Measurements from ENCODE around the gene ERFE. TPM values are rescaled to one million over a fixed set of nuclear protein-coding genes. Genes with fewer than 3 reads are reported as not detected.

ERFE gene
- total and polyA plus RNA-seq, 2 of the 13 experiments (the other 11 are each of a cell fraction or from before 2014, with no cell fraction given), result 0.09 TPM; not detected in 1

DNA sequence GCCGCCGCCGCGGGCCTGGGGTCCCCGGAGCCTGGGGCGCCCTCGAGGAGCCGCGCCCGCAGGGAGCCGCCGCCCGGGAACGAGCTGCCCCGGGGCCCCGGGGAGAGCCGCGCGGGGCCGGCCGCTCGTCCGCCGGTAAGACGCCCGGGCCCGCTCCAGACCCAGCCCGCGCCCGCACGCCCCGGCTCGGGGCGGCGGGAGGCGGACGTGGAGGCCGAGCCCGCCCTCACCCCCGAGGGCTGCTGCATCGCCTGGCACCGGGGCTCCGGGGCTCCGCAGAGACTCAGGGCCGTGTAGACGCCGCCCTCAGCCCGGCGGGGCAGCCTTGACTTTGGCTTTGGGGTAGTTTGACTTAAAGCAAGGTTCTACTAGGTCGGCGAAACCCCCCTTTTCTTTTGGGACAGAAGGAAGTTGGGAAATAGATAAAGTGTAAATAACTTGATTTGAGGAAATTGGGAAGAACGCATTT lies 335 bp downstream of the ERFE start:
- BruUV-seq (replicated peaks), result no TSS peak

More for the DNA sequence above, 335 bp downstream of the ERFE start:
- Histone ChIP-seq H3K4me1 (ENCODE audit: insufficient read depth, low read length) (peaks cover 24% of the 10 kb centered on the region), H2AFZ (ENCODE audit: low read length) (no peak overlapping the region), H3K79me2 (ENCODE audit: insufficient read depth, low read length) (no peaks in the 10 kb centered on the region), H3K9ac (ENCODE audit: insufficient read depth, low read depth, low read length) (no peak overlapping the region), H3K4me3 (replicated peaks in 1 of 3; ENCODE audit: insufficient read depth in 1 of 3, low read depth in 2 of 3, low read length in 3 of 3) (peak overlapping the region; percentile 33 to 60 (median 36); a peak in 5 of 6 replicates), H3K9me3 (ENCODE audit: low read length) (no peaks in the 10 kb centered on the region), H3K27ac (ENCODE audit: extremely low read length, insufficient read depth, low read length) (no peak overlapping the region), H4K20me1 (ENCODE audit: insufficient read depth, low read length) (no peaks in the 10 kb centered on the region), H3K4me2 (ENCODE audit: low read depth, low read length) (peak overlapping the region; percentile 81), H3K27me3 (ENCODE audit: control insufficient read depth in 1 of 2, insufficient read depth in 2 of 2, low read length in 2 of 2) (peaks cover 38 to 85% of the 10 kb centered on the region in 2 experiments), H3K36me3 (replicated peaks in 1 of 2; ENCODE audit: control insufficient read depth in 1 of 2, insufficient read depth in 2 of 2, low read length in 2 of 2) (no peaks in the 10 kb centered on the region)
- FAIRE-seq, result no peak
- intact Hi-C loops (cut with micrococcal nuclease; ENCODE audit: unreplicated experiment), result no loop called here
- TF ChIP-seq ZSCAN29 (CRISPR knock-in tag; conservative IDR thresholded peaks at IDR 0.05) (peak; percentile 99), ISX (CRISPR knock-in tag; conservative IDR thresholded peaks at IDR 0.05) (no peak), ZNF296 (CRISPR knock-in tag; conservative IDR thresholded peaks at IDR 0.05) (no peak), RAD21 (CRISPR knock-in tag; IDR thresholded peaks at IDR 0.05) (peak; percentile 6; the same call in 1 of the 2 replicates), ZNF703 (CRISPR knock-in tag; IDR thresholded peaks at IDR 0.05; ENCODE audit: borderline replicate concordance) (no peak), CBX1 (IDR thresholded peaks at IDR 0.05; ENCODE audit: low read depth) (no peak), ZNF777 (CRISPR knock-in tag; IDR thresholded peaks at IDR 0.05) (peak; percentile 51; the same call in 1 of the 2 replicates), ZNF607 (CRISPR knock-in tag; IDR thresholded peaks at IDR 0.05; ENCODE audit: borderline replicate concordance) (no peak), ZNF841 (CRISPR knock-in tag; IDR thresholded peaks at IDR 0.05; ENCODE audit: borderline replicate concordance) (0 out of 2 replicates have a peak, but pooled peaks have one; percentile 6), MAZ (IDR thresholded peaks at IDR 0.05; ENCODE audit: borderline replicate concordance, low read depth, low read length) (no peak), MAZ (CRISPR knock-in tag; IDR thresholded peaks at IDR 0.05; ENCODE audit: low read depth) (0 out of 2 replicates have a peak, but pooled peaks have one; percentile 6), MEF2D (CRISPR knock-in tag; IDR thresholded peaks at IDR 0.05) (no peak)
- TF ChIP-seq, protein P1, sequence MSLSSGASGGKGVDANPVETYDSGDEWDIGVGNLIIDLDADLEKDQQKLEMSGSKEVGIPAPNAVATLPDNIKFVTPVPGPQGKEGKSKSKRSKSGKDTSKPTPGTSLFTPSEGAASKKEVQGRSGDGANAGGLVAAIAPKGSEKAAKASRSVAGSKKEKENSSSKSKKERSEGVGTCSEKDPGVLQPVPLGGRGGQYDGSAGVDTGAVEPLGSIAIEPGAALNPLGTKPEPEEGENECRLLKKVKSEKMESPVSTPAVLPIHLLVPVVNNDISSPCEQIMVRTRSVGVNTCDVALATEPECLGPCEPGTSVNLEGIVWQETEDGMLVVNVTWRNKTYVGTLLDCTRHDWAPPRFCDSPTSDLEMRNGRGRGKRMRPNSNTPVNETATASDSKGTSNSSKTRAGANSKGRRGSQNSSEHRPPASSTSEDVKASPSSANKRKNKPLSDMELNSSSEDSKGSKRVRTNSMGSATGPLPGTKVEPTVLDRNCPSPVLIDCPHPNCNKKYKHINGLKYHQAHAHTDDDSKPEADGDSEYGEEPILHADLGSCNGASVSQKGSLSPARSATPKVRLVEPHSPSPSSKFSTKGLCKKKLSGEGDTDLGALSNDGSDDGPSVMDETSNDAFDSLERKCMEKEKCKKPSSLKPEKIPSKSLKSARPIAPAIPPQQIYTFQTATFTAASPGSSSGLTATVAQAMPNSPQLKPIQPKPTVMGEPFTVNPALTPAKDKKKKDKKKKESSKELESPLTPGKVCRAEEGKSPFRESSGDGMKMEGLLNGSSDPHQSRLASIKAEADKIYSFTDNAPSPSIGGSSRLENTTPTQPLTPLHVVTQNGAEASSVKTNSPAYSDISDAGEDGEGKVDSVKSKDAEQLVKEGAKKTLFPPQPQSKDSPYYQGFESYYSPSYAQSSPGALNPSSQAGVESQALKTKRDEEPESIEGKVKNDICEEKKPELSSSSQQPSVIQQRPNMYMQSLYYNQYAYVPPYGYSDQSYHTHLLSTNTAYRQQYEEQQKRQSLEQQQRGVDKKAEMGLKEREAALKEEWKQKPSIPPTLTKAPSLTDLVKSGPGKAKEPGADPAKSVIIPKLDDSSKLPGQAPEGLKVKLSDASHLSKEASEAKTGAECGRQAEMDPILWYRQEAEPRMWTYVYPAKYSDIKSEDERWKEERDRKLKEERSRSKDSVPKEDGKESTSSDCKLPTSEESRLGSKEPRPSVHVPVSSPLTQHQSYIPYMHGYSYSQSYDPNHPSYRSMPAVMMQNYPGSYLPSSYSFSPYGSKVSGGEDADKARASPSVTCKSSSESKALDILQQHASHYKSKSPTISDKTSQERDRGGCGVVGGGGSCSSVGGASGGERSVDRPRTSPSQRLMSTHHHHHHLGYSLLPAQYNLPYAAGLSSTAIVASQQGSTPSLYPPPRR (CRISPR knock-in tag; IDR thresholded peaks at IDR 0.05; ENCODE audit: borderline replicate concordance), result no peak
- TF ChIP-seq, protein P2, sequence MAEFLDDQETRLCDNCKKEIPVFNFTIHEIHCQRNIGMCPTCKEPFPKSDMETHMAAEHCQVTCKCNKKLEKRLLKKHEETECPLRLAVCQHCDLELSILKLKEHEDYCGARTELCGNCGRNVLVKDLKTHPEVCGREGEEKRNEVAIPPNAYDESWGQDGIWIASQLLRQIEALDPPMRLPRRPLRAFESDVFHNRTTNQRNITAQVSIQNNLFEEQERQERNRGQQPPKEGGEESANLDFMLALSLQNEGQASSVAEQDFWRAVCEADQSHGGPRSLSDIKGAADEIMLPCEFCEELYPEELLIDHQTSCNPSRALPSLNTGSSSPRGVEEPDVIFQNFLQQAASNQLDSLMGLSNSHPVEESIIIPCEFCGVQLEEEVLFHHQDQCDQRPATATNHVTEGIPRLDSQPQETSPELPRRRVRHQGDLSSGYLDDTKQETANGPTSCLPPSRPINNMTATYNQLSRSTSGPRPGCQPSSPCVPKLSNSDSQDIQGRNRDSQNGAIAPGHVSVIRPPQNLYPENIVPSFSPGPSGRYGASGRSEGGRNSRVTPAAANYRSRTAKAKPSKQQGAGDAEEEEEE (CRISPR knock-in tag; IDR thresholded peaks at IDR 0.05; ENCODE audit: borderline replicate concordance), result no peak
- 9% methylated on average over 12 of the region's 52 CpGs for WGBS (ENCODE audit: low lambda C conversion rate)
- peak; percentile 1; the same call in 1 of the 3 replicates for ATAC-seq
- CTCF ChIA-PET (ENCODE audit: low intra/inter-chr PET ratio, low total read pairs), result interaction anchor here (2.3 kb wide), 1 partner anchor 105 kb away, joined by 6 read pairs; no protein-coding TSS in a partner anchor
- DNase-seq (ENCODE audit: low spot score), result no peak
- in situ Hi-C loops (cut with HindIII; ENCODE audit: extremely low pct_ligation_motif_present, low pct_unique_long_range_greater_than_20kb), result no loop called here
- POLR2A ChIA-PET, result no interaction called here

Data from HepG2 (cell line).